Stimulated activated CD8-positive, alpha-beta memory T cell treated with anti-CD3 and anti-CD28 coated beads, Interleukin-4, amount 100 ng/mL, for 48 hours (primary cell): ENCODE measurements around the gene RPS27A.
"Not testable (repeated sequence)": the region's sequence is repeated elsewhere in the genome, so short reads cannot be mapped to it uniquely, and the experiment has no call there.

Experiments used
- DNase-seq: peaks from one replicate; pipeline ENCODE4 v3.0.0-alpha.2; 2020

The RPS27A gene

GRCh38 chr2:55232084-55232862 lies at the start of gene RPS27A, which contains the start of gene CLHC1:
RPS27A (plus strand) TSS chr2:55232688; CDS start chr2:55232825, 137 bp downstream.
CLHC1 (minus strand) TSS chr2:55232293; CDS start chr2:55222411, 9,882 bp downstream.
- DNase-seq: peak; percentile 97

DNA sequence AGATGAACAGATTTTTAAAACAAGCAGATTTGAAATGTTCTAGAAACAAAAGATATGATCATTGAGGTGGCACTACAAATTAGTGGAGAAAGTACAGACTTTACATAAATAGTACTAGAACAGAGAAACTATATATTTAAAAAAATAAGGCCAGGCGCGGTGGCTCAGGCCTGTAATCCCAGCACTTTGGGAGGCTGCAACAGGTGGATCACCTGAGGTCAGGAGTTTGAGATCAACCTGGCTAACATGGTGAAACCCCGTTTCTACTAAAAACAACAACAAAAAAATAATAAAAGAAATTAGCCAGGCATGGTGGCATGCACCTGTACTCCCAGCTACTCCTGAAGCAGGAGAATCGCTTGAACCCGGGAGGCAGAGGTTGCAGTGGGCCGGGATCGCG lies 45.7 kb upstream of the RPS27A start:
- DNase-seq: not testable (repeated sequence)

DNA sequence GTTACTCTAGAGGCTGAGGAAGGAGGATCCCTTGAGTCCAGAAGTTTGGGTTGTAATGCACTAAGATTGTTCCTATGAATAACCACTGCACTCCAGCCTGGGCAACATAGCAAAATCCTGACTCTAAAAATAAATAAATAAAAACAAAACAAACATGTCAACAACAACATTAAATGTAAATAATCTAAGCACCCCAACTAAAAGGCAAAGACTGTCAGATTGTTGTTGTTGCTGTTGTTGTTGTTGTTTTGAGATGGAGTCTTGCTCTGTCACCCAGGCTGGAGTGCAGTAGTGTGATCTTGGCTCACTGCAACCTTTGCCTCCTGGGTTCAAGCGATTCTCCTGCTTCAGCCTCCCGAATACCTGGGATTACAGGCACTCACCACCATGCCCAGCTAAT lies 40.6 kb upstream of the RPS27A start:
- not testable (repeated sequence) for DNase-seq

DNA sequence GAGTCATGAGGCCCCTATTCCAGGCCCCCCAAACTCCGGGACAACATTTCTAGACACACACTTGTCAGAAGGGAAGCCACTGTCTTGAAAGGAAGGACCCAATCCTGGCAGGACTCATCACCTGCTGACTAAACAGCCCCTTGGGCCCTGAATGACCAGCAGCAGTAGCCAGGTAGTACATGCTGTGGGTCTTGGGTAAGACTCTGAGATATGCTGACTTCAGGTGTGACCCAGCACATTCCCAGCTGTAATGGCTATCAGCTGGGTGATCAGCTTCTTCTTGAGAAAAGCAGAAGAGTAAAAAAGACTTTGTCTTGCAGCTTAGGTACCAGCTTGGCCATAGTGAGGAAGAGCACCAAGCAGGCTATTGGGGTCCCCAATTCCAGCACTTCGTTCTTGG lies 36.0 kb upstream of the RPS27A start:
- no peak for DNase-seq

DNA sequence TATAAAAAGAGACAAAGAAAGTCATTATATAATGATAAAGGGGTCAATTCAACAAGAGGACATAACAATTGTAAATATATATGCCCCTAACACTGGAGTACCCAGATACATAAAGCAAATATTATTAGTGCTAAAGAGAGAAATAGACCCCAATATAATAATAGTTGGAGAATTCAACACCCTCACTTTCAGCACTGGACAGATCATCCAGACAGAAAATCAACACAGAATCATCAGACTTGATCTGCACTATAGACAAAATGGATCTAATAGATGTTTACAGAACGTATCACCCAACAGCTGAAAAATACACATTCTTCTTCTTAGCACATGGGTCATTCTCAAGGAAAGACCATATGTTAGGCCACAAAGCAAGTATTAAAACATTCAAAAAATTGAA lies 32.1 kb upstream of the RPS27A start:
- no peak for DNase-seq

DNA sequence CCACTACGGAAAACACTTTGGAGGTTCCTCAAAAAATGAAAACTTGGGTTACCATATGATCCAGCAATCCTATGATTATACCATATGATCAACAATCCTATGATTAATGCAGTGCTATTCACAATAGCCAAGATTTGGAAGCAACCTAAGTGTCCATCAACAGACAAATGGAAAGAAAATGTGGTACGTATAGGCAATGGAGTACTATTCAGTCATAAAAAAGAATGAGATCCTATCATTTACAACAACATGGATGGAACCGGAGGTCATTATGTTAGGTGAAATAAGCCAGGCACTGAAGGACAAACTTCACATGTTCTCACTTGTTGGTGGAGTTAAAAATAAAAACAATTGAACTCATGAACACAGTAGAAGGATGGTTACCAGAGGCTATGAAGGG lies 28.0 kb upstream of the RPS27A start:
- no peak for DNase-seq

- no peak for DNase-seq
These were observed 27.5 kb upstream of the RPS27A start for GRCh38 chr2:55204950-55205349.

GRCh38 chr2:55213822-55214221 lies 18.7 kb upstream of the RPS27A start:
- DNase-seq: no peak

GRCh38 chr2:55223958-55224760 lies 8.3 kb upstream of the RPS27A start:
- no peak for DNase-seq

DNA sequence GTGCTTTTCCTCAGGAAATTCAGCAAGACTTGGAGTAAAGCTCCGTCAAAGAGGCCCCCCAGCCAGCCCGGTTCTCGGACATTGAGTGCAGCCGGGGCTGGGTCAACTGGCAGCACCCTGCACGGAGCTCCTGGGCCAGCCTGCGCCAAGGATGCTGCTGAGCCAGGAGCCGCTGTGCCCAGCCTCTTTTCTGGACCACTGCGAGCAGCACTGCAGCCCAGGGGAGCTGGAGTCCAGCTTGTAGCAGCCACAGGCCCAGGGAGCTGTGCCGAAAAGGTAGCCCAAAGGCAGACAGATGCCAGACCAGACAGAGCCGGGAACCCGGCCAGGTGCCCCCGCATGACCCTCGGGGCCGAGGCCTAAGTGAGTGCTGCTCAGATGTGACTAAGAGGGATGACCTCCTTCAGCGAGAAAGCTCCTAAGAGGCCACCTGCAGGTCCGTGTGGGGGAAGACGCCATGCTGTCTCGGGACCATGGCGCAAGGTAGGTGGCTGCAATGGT lies 7.7 kb upstream of the RPS27A start:
- DNase-seq: no peak

DNA sequence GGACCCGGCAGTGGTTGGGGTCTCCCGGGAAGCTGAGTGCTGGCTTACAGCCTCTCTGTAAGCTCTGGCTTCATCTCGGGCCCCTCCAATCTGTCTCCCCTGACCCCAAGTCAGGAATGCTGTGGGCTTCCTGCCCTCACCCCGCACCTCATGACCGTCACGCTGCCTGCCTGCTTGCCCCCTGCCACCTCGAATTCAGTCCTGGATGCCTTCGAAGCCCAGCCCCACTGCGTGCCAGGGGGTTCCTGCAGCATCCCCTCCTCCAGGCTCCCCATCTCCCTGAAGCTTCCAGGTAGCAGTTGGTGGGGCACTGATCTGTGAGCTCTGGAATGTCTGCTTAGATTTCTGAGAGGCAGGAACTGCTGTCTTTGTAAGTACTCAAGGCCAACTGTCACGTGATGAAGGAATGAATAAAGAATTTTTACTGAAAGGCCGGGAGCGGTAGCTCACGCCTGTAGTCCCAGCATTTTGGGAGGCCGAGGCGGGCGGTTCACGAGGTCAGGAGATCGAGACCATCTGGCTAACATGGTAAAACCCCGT lies 6.9 kb upstream of the RPS27A start:
- no peak for DNase-seq

- DNase-seq: not testable (repeated sequence)
These were observed 4.9 kb upstream of the RPS27A start for GRCh38 chr2:55227437-55228225.

GRCh38 chr2:55228226-55228563 lies 4.3 kb upstream of the RPS27A start:
- DNase-seq: no peak

DNA sequence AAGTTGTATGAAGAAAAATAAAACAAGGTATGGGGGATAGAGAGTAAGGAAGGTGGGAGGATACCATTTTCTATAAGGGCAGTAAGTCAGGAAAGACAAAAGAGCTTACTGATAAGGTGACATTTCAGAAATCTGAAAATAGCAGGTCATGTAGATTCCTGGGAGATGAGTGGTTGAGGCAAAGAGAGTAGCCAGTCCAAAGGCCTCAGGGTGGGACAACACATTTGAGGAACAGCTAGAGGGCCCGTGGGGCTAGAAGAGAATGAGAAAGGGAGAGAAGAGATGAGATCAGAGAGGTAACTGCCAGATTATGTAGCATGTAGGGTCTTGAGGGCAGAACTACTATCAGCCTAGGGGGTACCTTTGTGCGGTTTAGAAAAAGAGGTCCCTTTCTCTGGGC lies 3.3 kb upstream of the RPS27A start:
- no peak for DNase-seq

DNA sequence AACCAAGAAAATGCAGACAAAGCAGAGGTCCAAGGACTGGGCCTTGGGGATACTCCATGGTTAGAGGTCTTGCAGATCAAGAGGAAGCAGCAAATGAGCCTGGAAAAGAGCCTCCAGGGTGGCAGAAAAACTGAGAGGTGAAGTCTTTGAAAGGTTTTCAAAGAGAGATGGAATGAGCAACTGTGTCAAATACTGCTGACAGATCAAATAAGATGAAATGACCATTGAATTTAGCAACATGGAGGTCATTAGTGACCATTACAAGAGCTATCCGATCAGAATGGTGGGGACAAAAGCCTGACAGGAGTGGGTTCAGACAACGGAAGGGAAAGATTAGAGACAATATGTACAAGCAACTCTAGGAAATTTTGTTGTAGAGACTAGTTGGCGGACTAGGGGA lies 1.9 kb upstream of the RPS27A start:
- DNase-seq: no peak

GRCh38 chr2:55231546-55232083 lies 873 bp upstream of the RPS27A start:
- DNase-seq: no peak

DNA sequence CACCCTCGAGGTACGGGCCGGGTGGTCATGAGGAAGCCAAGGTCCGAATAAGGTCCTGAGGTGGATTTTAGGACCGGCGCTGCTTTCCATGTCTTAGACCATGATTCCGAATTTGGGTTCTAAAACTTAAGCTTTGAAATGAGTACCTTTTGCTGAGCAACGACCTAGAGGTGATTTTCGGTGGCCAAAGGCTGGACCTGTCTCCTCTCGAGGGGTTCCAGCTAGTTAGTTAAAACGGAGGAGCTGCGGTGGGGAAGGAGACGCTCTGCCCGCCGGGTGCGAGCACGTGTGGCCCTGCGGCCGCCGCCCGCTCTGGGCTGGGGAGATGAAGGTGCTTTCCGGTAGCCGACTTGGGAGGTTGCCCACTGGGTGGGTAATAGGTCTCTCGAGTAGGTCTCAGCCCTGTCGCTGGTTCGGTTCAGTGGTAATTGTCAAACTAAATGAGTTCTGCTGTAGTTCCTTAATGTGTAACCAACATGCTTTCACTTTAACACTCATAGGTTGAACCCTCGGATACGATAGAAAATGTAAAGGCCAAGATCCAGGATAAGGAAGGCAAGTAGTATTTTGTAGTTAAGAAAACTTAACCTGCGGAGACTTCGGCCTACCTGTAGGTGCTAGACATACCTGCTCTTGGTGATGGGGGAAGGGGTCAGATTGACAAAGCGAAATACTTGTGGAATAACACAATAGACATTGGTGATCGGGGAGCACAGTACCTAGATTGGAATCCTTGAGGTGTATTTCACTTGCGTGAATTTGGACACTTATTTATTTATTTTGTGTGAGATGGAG lies 572 bp downstream of the RPS27A start:
- DNase-seq: peak; percentile 56

GRCh38 chr2:55233658-55233940 lies 1.1 kb downstream of the RPS27A start:
- no peak for DNase-seq

DNA sequence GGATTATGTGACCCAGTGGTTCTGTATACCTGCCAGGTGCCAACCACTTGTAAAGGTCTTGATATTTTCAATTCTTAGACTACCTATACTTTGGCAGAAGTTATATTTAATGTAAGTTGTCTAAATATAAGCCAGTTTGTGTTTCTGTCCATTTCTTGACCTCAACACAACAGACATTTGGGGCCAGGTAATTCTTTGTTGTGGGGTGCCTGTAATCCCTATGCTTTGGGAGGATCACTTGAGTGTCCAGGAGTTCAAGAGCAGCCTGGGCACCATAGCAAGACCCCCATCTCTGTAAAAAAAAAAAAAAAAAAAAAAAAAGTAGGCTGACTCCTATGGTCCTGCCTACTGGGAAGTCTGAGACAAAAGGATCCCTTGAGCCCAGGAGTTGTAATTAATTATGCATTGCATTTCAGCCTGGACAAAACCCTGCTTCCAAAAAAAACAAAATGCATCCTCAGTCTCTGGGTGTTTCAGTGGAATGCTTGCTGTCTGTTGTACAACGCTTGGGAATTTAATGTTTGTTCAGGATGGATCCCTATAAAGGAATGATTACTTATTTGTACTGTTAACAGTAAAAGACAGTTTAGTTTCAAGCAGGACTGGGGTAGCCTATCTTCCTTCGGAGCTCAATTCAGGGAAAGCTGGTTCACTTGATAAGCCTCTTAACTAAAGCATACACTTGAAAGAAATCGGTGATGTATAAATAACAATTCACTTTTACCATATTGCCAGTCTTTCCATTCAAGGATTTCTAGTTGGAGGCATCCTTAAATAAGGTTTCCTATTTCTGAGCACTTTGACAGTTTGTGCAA lies 3.4 kb downstream of the RPS27A start:
- no peak for DNase-seq

DNA sequence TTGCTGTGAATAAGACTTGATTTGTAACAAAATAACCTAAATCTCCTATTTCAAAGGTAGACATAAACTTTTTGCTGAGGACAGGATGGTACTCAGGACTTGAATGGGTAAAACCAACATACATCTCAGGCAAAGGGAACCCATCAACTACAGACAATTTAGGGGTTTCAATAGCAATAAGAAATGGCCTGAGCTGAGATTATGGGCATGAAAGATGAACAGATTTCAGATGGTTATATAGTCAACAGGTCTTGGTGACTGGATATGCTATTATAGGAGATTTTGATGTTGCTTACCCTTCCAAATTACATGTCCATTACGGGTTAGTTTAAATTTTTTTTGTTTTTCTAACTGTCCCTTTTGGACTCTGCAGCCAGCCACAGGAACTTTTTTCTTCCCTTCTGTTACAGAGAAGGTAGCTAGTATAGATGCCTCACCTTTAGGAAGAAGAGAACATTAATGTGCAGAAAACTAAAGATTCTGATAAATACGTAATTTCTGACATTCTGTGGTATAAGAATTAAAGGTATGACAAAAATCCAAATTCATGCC lies 4.6 kb downstream of the RPS27A start:
- DNase-seq: no peak
